ENCODE data around the gene NLGN4X.

DNA sequence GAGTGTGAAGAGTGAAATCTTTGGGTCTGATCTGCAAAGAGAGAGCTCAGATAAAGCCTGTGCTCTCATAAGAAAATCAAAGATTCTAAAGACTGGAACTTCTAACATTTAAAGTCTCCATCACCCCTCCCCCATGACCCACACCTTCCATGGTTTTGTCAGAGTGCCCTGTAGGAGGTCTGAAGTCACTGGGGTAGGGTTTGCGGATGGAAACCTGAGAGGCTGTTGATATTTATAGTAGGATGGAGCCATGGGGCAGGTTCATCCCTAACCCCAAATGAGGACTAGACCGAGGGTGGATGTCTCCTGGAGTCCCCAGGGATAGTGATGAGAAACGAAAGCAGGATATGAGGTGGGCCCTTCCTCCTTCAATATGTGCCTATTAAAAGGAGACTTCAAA lies 28.4 kb upstream of the NLGN4X start:
- TF ChIP-seq, protein P1, sequence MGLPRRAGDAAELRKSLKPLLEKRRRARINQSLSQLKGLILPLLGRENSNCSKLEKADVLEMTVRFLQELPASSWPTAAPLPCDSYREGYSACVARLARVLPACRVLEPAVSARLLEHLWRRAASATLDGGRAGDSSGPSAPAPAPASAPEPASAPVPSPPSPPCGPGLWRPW (IDR thresholded peaks at IDR 0.05) = no peak
- no peak for TF ChIP-seq CTCF (IDR thresholded peaks at IDR 0.05)
- no peak for TF ChIP-seq POLR2A (IDR thresholded peaks at IDR 0.05; ENCODE audit: low read length)
